IMR-90 (cell line): Measurements from ENCODE around the gene PCDHGC4. TPM values are rescaled to one million over a fixed set of nuclear protein-coding genes. Genes with fewer than 3 reads are reported as not detected.
A peak's percentile ranks its signal among the peaks of the same experiment; 100 is the strongest.

Experiments
- ATAC-seq: fragments of 200-7000 bp; cut with Tn5 transposase; 2 replicates; pipeline ENCODE4 v1.9.1; 2020; ENCODE audit warnings: low read depth, mild to moderate bottlenecking, moderate library complexity
- BruUV-seq: library from RNA; stranded (reverse); fragments of 400-500 nt; replicated peaks from 2 replicates; lab custom pipeline; 2021; lab: Mats Ljungman, UMichigan
- CTCF ChIA-PET: fragments of 300-600 bp; formaldehyde crosslinking; extraction: SDS; loops from one replicate; lab custom pipeline; 2021; ENCODE audit warnings: antibody characterized with exemption; lab: Yijun Ruan, JAX
- POLR2A ChIA-PET: fragments of 300-600 bp; sonication (Branson Sonifier 250); formaldehyde crosslinking; loops from one replicate; lab custom pipeline; 2022; ENCODE audit warnings: antibody characterized with exemption; ENCODE audit not compliant: unreplicated experiment; lab: Charles Lee
- DNase-seq: peaks from one replicate; pipeline ENCODE4 v3.0.0; 2013
- H2AFZ ChIP-seq: replicated peaks from 2 replicates; pipeline ENCODE3; 2013; ENCODE audit warnings: low read length, mild to moderate bottlenecking; ENCODE audit not compliant: poor library complexity
- H2AK5ac ChIP-seq: 2 replicates; pipeline ENCODE4 v1.6.1; 2013; ENCODE audit warnings: low read depth, low read length, inconsistent platforms
- H2AK9ac ChIP-seq: replicated peaks from 2 replicates; pipeline ENCODE3; 2013; ENCODE audit warnings: mild to moderate bottlenecking, low read depth, low read length, moderate library complexity; ENCODE audit not compliant: poor library complexity
- H2BK120ac ChIP-seq: 2 replicates; pipeline ENCODE4 v1.6.1; 2013; ENCODE audit warnings: low read depth, low read length, inconsistent platforms
- H2BK15ac ChIP-seq: 3 replicates; pipeline ENCODE4 v1.6.1; 2013; ENCODE audit warnings: low read depth, low read length, inconsistent platforms
- H2BK20ac ChIP-seq: 2 replicates; pipeline ENCODE4 v1.6.1; 2013; ENCODE audit warnings: low read depth, mild to moderate bottlenecking, inconsistent platforms, low read length, moderate library complexity
- H2BK5ac ChIP-seq: 2 replicates; pipeline ENCODE4 v1.6.1; 2013; ENCODE audit warnings: mild to moderate bottlenecking, low read depth, low read length, inconsistent platforms; ENCODE audit not compliant: poor library complexity, severe bottlenecking
- H3K14ac ChIP-seq: replicated peaks from 2 replicates; pipeline ENCODE4 v1.6.1; 2013; ENCODE audit warnings: low read depth, low read length, inconsistent platforms
- H3K18ac ChIP-seq: 2 replicates; pipeline ENCODE4 v1.6.1; 2013; ENCODE audit warnings: low read depth, low read length, control low read depth
- H3K23ac ChIP-seq: 2 replicates; pipeline ENCODE4 v1.6.1; 2013; ENCODE audit warnings: low read depth, low read length, inconsistent platforms
- H3K27ac ChIP-seq: 2 replicates; pipeline ENCODE4 v1.5.1; 2013; ENCODE audit warnings: mild to moderate bottlenecking, control low read depth, low read length; ENCODE audit not compliant: insufficient read depth
- H3K27me3 ChIP-seq: 2 replicates; pipeline ENCODE4 v1.6.1; 2013; ENCODE audit warnings: low read length; ENCODE audit not compliant: control insufficient read depth, insufficient read depth
- H3K36me3 ChIP-seq: 2 replicates; pipeline ENCODE4 v1.6.1; 2013; ENCODE audit warnings: low read length, mixed read lengths; ENCODE audit not compliant: control insufficient read depth, insufficient read depth
- H3K4ac ChIP-seq: 2 replicates; pipeline ENCODE4 v1.6.1; 2013; ENCODE audit warnings: low read depth, low read length, inconsistent platforms
- H3K4me1 ChIP-seq: 2 replicates; pipeline ENCODE4 v1.6.1; 2013; ENCODE audit warnings: low read length, mixed read lengths; ENCODE audit not compliant: control insufficient read depth, insufficient read depth
- H3K4me2 ChIP-seq: 2 replicates; pipeline ENCODE4 v1.6.1; 2013; ENCODE audit warnings: low read depth, mild to moderate bottlenecking, control low read depth, low read length, moderate library complexity
- H3K4me3 ChIP-seq: 2 replicates; pipeline ENCODE4 v1.5.1; 2013; ENCODE audit warnings: low read depth, mild to moderate bottlenecking, control low read depth, low read length, moderate library complexity; ENCODE audit not compliant: insufficient read depth
- H3K56ac ChIP-seq: 2 replicates; pipeline ENCODE4 v1.6.1; 2013; ENCODE audit warnings: low read length, inconsistent platforms; ENCODE audit not compliant: insufficient read depth; ENCODE audit errors: extremely low read depth
- H3K79me1 ChIP-seq, 2 experiments: 2 replicates each; pipeline ENCODE4 v1.6.1; 2013; ENCODE audit warnings: low read length in 2 of 2, inconsistent platforms in 1 of 2, low read depth in 1 of 2
- H3K9ac ChIP-seq: 2 replicates; pipeline ENCODE4 v1.6.1; 2013; ENCODE audit warnings: low read depth, low read length, control low read depth
- H3K9me1 ChIP-seq: 2 replicates; pipeline ENCODE4 v1.6.1; 2013; ENCODE audit warnings: low read length, inconsistent platforms; ENCODE audit not compliant: insufficient read depth
- H3K9me3 ChIP-seq: 2 replicates; pipeline ENCODE4 v1.6.1; 2013; ENCODE audit warnings: low read length; ENCODE audit not compliant: control insufficient read depth, insufficient read depth
- H4K20me1 ChIP-seq: 2 replicates; pipeline ENCODE4 v1.6.1; 2013; ENCODE audit warnings: low read length, inconsistent platforms; ENCODE audit not compliant: insufficient read depth
- H4K5ac ChIP-seq: 2 replicates; pipeline ENCODE4 v1.6.1; 2013; ENCODE audit warnings: mild to moderate bottlenecking, low read depth, low read length, control low read depth
- H4K8ac ChIP-seq, 2 experiments: 2 replicates each; pipeline ENCODE4 v1.6.1; 2013; ENCODE audit warnings: low read depth in 2 of 2, low read length in 2 of 2, control low read depth in 1 of 2, inconsistent platforms in 1 of 2
- H4K91ac ChIP-seq: 2 replicates; pipeline ENCODE4 v1.6.1; 2013; ENCODE audit warnings: low read depth, low read length, inconsistent platforms; ENCODE audit not compliant: insufficient read depth
- BHLHE40 ChIP-seq: fragments of 150-350 bp; IDR thresholded peaks from 2 replicates; pipeline ENCODE4 v1.6.1; 2016; ENCODE audit warnings: mild to moderate bottlenecking, low read depth, low read length
- CEBPB ChIP-seq: IDR thresholded peaks from 2 replicates; pipeline ENCODE4 v1.6.1; 2012; ENCODE audit warnings: low read depth, low read length, improper control_type of control experiment
- CHD1 ChIP-seq: IDR thresholded peaks from 2 replicates; pipeline ENCODE4 v1.6.1; 2012; ENCODE audit warnings: low read depth, low read length, improper control_type of control experiment
- FOS ChIP-seq: fragments of 150-350 bp; IDR thresholded peaks from 2 replicates; pipeline ENCODE4 v1.6.1; 2016; ENCODE audit warnings: low read depth, low read length
- MAFK ChIP-seq: IDR thresholded peaks from 2 replicates; pipeline ENCODE4 v1.6.1; 2012; ENCODE audit warnings: low read depth, low read length, improper control_type of control experiment
- MAZ ChIP-seq: IDR thresholded peaks from 2 replicates; pipeline ENCODE4 v1.6.1; 2012; ENCODE audit warnings: low read depth, mild to moderate bottlenecking, low read length, improper control_type of control experiment, moderate library complexity, borderline replicate concordance
- MXI1 ChIP-seq: IDR thresholded peaks from 2 replicates; pipeline ENCODE4 v1.6.1; 2012; ENCODE audit warnings: low read depth, mild to moderate bottlenecking, low read length, moderate library complexity, borderline replicate concordance
- NFE2L2 ChIP-seq: fragments of 150-350 bp; IDR thresholded peaks from 2 replicates; pipeline ENCODE4 v1.6.1; 2016; ENCODE audit warnings: low read depth, mild to moderate bottlenecking, low read length
- POLR2A ChIP-seq: IDR thresholded peaks from 2 replicates; pipeline ENCODE4 v1.6.1; 2012; ENCODE audit warnings: mild to moderate bottlenecking, low read depth, low read length
- RAD21 ChIP-seq: IDR thresholded peaks from 2 replicates; pipeline ENCODE4 v1.6.1; 2012; ENCODE audit warnings: low read length, improper control_type of control experiment
- RCOR1 ChIP-seq: IDR thresholded peaks from 2 replicates; pipeline ENCODE4 v1.6.1; 2012; ENCODE audit warnings: mild to moderate bottlenecking, low read length, improper control_type of control experiment; ENCODE audit not compliant: insufficient replicate concordance
- RFX5 ChIP-seq: IDR thresholded peaks from 2 replicates; pipeline ENCODE4 v1.8.0; 2012; ENCODE audit warnings: low read depth, mild to moderate bottlenecking, low read length, moderate library complexity
- SMC3 ChIP-seq: fragments of 150-350 bp; IDR thresholded peaks from 2 replicates; pipeline ENCODE4 v1.6.1; 2016; ENCODE audit warnings: low read depth, mild to moderate bottlenecking, antibody characterized with exemption, low read length, moderate library complexity
- WGBS, 2 experiments: methylation state at CpG; one replicate each; pipeline versions ENCODE4 v1.1.5 to v1.1.7; 2013; ENCODE audit warnings: missing lambda C conversion rate in 2 of 2; ENCODE audit not compliant: insufficient read length in 1 of 2; ENCODE audit errors: extremely low coverage in 2 of 2; 5-methylcytosine and 5-hydroxymethylcytosine counted together
- dilution Hi-C: fragments of 300-500 bp; cut with HindIII; formaldehyde crosslinking; loops from one replicate; pipeline ENCODE4 v1.14.3; 2018; ENCODE audit warnings: low sequenced_read_pairs; ENCODE audit not compliant: unreplicated experiment
- in situ Hi-C: fragments of 300-500 bp; cut with MboI; formaldehyde crosslinking; loops from 3 replicates; pipeline ENCODE4 v1.14.3; 2019; ENCODE audit warnings: low sequenced_read_pairs, inconsistent platforms, mixed read lengths
- intact Hi-C: fragments of 100-400 bp; cut with micrococcal nuclease; formaldehyde crosslinking; loops from 2 replicates; pipeline ENCODE4 v1.10.0; 2022
- polyA plus RNA-seq, 3 experiments: library from polyadenylated mRNA; depleted of rRNA; stranded (reverse); fragments of >200 nt; gene quantifications; 2 replicates each; pipeline ENCODE4 v1.2.3, GENCODE V29; 2012; ENCODE audit warnings: low replicate concordance in 1 of 3
- total RNA-seq: library from RNA; depleted of rRNA; stranded (reverse); fragments of >200 nt; gene quantifications from 2 replicates; pipeline ENCODE4 v1.2.3, GENCODE V29; 2012
- TF ChIP-seq, protein P1 (sequence below): conservative IDR thresholded peaks from 2 replicates; pipeline ENCODE4 v1.5.1; 2012; ENCODE audit warnings: mild to moderate bottlenecking, low read depth, low read length, improper control_type of control experiment
- TF ChIP-seq, protein P2 (sequence below): fragments of 150-350 bp; IDR thresholded peaks from 2 replicates; pipeline ENCODE4 v1.6.1; 2016; ENCODE audit warnings: low read depth, mild to moderate bottlenecking, low read length, moderate library complexity, borderline replicate concordance
- TF ChIP-seq, protein P3 (sequence below): fragments of 150-350 bp; IDR thresholded peaks from 2 replicates; pipeline ENCODE4 v1.6.1; 2017; ENCODE audit warnings: mild to moderate bottlenecking, antibody characterized with exemption, low read length, low read depth

PCDHGC4 gene
- total and polyA plus RNA-seq, 2 of the 4 experiments (the other 2 are of a cell fraction), result 0.65 to 1.6 TPM

DNA sequence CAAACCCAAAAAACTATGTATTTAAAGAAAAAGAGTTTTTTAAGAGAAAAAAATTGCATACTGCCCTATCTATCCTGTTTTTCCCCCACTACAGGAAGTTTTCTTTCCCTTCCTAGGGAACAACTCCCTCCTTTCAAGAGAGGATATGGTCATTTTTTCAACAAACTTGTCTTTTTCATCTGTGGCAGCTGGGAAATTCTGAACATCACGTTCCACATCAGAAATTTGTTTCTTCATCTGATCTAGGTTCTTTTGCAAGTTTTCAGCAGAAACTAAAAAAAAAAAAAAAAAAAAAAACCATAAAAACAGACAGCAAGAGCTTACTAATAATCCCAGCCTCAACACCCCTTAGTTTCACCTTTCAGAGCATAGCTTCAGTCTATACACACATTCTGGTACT, 42.6 kb downstream of the PCDHGC4 start:
- dilution Hi-C loops (no loop called here), in situ Hi-C loops (no loop called here), intact Hi-C loops (no loop called here)
- no peak overlapping the region for H2BK120ac ChIP-seq
- peaks cover 8% of the 10 kb centered on the region for H3K9me1 ChIP-seq
- H4K8ac ChIP-seq, result no peak overlapping the region
- no peak overlapping the region for H2BK5ac ChIP-seq
- DNase-seq (no peak), ATAC-seq (no peak)
- no peaks in the 10 kb centered on the region for H4K20me1 ChIP-seq
- TF ChIP-seq CEBPB, result no peak
- TF ChIP-seq MAZ, result no peak
- TF ChIP-seq SMC3, result no peak
- TF ChIP-seq CHD1, result no peak
- TF ChIP-seq, protein P1, sequence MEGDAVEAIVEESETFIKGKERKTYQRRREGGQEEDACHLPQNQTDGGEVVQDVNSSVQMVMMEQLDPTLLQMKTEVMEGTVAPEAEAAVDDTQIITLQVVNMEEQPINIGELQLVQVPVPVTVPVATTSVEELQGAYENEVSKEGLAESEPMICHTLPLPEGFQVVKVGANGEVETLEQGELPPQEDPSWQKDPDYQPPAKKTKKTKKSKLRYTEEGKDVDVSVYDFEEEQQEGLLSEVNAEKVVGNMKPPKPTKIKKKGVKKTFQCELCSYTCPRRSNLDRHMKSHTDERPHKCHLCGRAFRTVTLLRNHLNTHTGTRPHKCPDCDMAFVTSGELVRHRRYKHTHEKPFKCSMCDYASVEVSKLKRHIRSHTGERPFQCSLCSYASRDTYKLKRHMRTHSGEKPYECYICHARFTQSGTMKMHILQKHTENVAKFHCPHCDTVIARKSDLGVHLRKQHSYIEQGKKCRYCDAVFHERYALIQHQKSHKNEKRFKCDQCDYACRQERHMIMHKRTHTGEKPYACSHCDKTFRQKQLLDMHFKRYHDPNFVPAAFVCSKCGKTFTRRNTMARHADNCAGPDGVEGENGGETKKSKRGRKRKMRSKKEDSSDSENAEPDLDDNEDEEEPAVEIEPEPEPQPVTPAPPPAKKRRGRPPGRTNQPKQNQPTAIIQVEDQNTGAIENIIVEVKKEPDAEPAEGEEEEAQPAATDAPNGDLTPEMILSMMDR, result no peak
- no peak for TF ChIP-seq POLR2A
- TF ChIP-seq MAFK, result no peak
- TF ChIP-seq, protein P2, sequence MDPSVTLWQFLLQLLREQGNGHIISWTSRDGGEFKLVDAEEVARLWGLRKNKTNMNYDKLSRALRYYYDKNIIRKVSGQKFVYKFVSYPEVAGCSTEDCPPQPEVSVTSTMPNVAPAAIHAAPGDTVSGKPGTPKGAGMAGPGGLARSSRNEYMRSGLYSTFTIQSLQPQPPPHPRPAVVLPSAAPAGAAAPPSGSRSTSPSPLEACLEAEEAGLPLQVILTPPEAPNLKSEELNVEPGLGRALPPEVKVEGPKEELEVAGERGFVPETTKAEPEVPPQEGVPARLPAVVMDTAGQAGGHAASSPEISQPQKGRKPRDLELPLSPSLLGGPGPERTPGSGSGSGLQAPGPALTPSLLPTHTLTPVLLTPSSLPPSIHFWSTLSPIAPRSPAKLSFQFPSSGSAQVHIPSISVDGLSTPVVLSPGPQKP, result no peak
- no peak for TF ChIP-seq RCOR1
- TF ChIP-seq BHLHE40, result no peak
- TF ChIP-seq, protein P3, sequence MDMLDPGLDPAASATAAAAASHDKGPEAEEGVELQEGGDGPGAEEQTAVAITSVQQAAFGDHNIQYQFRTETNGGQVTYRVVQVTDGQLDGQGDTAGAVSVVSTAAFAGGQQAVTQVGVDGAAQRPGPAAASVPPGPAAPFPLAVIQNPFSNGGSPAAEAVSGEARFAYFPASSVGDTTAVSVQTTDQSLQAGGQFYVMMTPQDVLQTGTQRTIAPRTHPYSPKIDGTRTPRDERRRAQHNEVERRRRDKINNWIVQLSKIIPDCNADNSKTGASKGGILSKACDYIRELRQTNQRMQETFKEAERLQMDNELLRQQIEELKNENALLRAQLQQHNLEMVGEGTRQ, result no peak
- no peak for TF ChIP-seq FOS
- TF ChIP-seq NFE2L2, result no peak
- TF ChIP-seq RAD21, result no peak
- no peak for TF ChIP-seq RFX5
- TF ChIP-seq MXI1, result no peak
- no peaks in the 10 kb centered on the region for H3K9me3 ChIP-seq
- H4K5ac ChIP-seq, result no peak overlapping the region
- H3K14ac ChIP-seq, result no peak overlapping the region
- H3K4me3 ChIP-seq, result no peak overlapping the region
- no peak overlapping the region for H3K56ac ChIP-seq
- no peaks in the 10 kb centered on the region for H3K27me3 ChIP-seq
- H3K4me1 ChIP-seq, result peaks cover 30% of the 10 kb centered on the region
- H2AFZ ChIP-seq, result no peak overlapping the region
- H3K9ac ChIP-seq, result no peak overlapping the region
- WGBS, 2 experiments, result no CpG with 5 or more reads among the region's 1 CpG
- ChIA-PET POLR2A (interaction anchor here (1.7 kb wide), 1 partner anchor 30 kb away, joined by 10 read pairs; no protein-coding TSS in a partner anchor), CTCF (interaction anchor here (0.6 to 1.9 kb wide), 3 partner anchors 16 to 115 kb away, joined by 3 to 8 read pairs (median 5); partner anchors contain the start of gene PCDHGA10)
- H2AK5ac ChIP-seq, result no peak overlapping the region
- no peak overlapping the region for H2AK9ac ChIP-seq
- no peak overlapping the region for H2BK20ac ChIP-seq
- no peak overlapping the region for H3K4ac ChIP-seq
- no TSS peak for BruUV-seq
- no peak overlapping the region for H3K4me2 ChIP-seq
- H3K79me1 ChIP-seq, result peaks cover 0 to 27% of the 10 kb centered on the region in 2 experiments; a peak in 3 of 4 replicates
- no peak overlapping the region for H3K18ac ChIP-seq
- H3K27ac ChIP-seq, result peak overlapping the region; percentile 32; the same call in 1 of the 2 replicates
- no peak overlapping the region for H3K23ac ChIP-seq
- H3K36me3 ChIP-seq, result no peaks in the 10 kb centered on the region; the same call in none of the 2 replicates
- H4K91ac ChIP-seq, result no peak overlapping the region
- no peak overlapping the region for H2BK15ac ChIP-seq
